Measurements from ENCODE around the gene RHBDD1.

DNA sequence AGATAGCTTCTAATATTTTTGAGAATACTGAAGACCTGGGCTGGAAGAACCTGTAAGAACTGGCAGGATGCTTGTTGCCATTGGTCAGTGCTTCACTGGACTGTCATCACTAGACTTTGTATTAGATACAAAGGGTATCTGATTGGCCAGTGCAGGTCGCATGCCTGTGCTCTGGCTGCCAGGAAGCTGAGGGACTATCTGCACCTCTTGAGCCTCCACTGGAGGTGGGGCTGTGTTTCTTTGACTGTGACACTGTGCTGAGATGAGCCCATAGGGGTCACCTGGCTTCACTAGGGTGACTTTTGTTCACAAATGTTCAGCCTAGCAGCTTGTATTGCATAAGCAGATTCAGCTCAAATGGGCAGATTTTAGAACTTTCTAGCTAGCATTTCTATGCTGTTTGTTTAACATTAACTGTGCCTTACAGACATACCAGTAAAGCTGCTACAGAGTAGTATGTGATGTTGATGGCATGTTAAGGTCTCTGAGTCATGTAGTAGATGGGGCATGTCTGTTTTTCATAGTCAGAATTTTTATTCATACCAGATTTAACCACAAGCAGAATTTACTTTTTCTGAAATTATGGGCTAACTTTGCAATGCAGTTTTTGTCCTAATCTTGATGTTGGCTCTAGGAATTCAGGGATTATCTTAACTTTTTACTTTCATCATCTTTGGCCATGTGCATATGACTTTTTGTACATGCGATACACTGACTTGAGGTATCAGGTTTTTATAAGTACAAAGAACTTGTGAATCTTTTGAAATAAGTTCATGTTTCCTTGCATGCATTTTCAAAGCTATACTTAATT is 56.1 kb downstream of the RHBDD1 start:
- no peak for TF ChIP-seq EZH2 (IDR thresholded peaks at IDR 0.05; ENCODE audit: borderline replicate concordance, insufficient read depth, low read depth, low read length, poor library complexity, severe bottlenecking)
- TF ChIP-seq, protein P1, sequence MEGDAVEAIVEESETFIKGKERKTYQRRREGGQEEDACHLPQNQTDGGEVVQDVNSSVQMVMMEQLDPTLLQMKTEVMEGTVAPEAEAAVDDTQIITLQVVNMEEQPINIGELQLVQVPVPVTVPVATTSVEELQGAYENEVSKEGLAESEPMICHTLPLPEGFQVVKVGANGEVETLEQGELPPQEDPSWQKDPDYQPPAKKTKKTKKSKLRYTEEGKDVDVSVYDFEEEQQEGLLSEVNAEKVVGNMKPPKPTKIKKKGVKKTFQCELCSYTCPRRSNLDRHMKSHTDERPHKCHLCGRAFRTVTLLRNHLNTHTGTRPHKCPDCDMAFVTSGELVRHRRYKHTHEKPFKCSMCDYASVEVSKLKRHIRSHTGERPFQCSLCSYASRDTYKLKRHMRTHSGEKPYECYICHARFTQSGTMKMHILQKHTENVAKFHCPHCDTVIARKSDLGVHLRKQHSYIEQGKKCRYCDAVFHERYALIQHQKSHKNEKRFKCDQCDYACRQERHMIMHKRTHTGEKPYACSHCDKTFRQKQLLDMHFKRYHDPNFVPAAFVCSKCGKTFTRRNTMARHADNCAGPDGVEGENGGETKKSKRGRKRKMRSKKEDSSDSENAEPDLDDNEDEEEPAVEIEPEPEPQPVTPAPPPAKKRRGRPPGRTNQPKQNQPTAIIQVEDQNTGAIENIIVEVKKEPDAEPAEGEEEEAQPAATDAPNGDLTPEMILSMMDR (IDR thresholded peaks at IDR 0.05): no peak
